Tibial artery (tissue), 4 donors: Measurements from ENCODE around the gene TBL1Y.

Experiments
- DNase-seq, 2 donors: peaks; one replicate each; pipeline ENCODE4 v3.0.0-alpha.2; 2019
- H3K27ac ChIP-seq, 2 donors: fragments of 200-600 bp; sonication (generic) in 1 of 2; 1 replicate in 1 of 2; 2 replicates in 1 of 2; pipeline ENCODE4 v1.5.1; 2018 to 2019; ENCODE audit warnings: mild to moderate bottlenecking in 1 of 2
- H3K27me3 ChIP-seq, 2 donors: fragments of 200-600 bp; sonication (generic) in 1 of 2; one replicate each; pipeline versions ENCODE4 v1.5.1 to v1.6.0; 2016 to 2019
- H3K36me3 ChIP-seq, 3 donors: fragments of 200-600 bp; sonication (generic) in 2 of 3; one replicate each; pipeline ENCODE4 v1.5.1; 2016 to 2019; ENCODE audit warnings: mild to moderate bottlenecking in 2 of 3
- H3K4me1 ChIP-seq, 4 donors: fragments of 200-600 bp; sonication (generic) in 2 of 4; 1 replicate in 3 of 4; 2 replicates in 1 of 4; pipeline ENCODE4 v1.5.1; 2016 to 2019
- H3K4me3 ChIP-seq, 2 donors: fragments of 200-600 bp; sonication (generic) in 1 of 2; 1 replicate in 1 of 2; 2 replicates in 1 of 2; pipeline ENCODE4 v1.5.1; 2018 to 2019; ENCODE audit warnings: mild to moderate bottlenecking in 2 of 2
- H3K9me3 ChIP-seq, 3 donors: fragments of 200-600 bp; sonication (generic) in 1 of 3; one replicate each; pipeline ENCODE4 v1.5.1; 2016 to 2019
- CTCF ChIP-seq, 2 experiments: fragments of 200-600 bp in 1 of 2; fragments of 450-650 bp in 1 of 2; IDR thresholded peaks; one replicate each; pipeline ENCODE4 v1.5.1; 2017 to 2019; ENCODE audit warnings: antibody characterized with exemption in 2 of 2, mild to moderate bottlenecking in 1 of 2, moderate library complexity in 1 of 2
- intact Hi-C: fragments of 100-400 bp; cut with DNase I; formaldehyde crosslinking; loops from one replicate; pipeline ENCODE4 v1.15.0; 2023; ENCODE audit warnings: low total_unique reads

Gene TBL1Y

DNA sequence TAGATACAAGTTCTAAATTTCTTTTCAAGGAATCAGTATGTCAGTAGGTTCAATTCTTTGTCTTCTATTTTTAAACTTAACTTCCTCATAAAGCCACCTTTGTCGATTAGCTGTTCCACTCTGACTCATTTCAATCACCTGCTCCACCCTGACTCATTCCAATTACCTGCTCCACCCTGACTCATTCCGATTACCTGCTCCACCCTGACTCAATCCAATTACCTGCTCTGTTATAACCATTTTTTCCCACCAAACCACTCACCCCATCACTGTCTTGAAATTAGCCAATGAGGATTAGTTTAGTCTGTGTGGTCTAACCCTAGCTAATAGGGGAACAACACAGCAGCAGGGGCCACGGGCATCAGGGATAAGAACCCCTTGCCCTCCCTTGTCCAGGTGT, 199.6 kb downstream of the TBL1Y start:
- Histone ChIP-seq H3K4me1 (no peaks in the 10 kb centered on the region), H3K27me3 (no peaks in the 10 kb centered on the region), H3K36me3 (no peaks in the 10 kb centered on the region), H3K4me3 (no peak overlapping the region), H3K9me3 (no peaks in the 10 kb centered on the region), H3K27ac (no peak overlapping the region)
- no peak for DNase-seq
- intact Hi-C loops: no loop called here
- TF ChIP-seq CTCF (IDR thresholded peaks at IDR 0.05): no peak

- Histone ChIP-seq H3K4me3 (no peak overlapping the region), H3K36me3 (no peaks in the 10 kb centered on the region), H3K27ac (no peak overlapping the region), H3K27me3 (no peaks in the 10 kb centered on the region), H3K9me3 (no peaks in the 10 kb centered on the region), H3K4me1 (no peaks in the 10 kb centered on the region)
- no peak for TF ChIP-seq CTCF (IDR thresholded peaks at IDR 0.05)
- intact Hi-C loops: no loop called here
- DNase-seq: no peak
These were observed 205.4 kb downstream of the TBL1Y start for GRCh38 chrY:7115871-7116270.

- no peak overlapping the region for H3K4me3 ChIP-seq
- no peaks in the 10 kb centered on the region for H3K27me3 ChIP-seq
- no peak for DNase-seq
- H3K4me1 ChIP-seq: no peaks in the 10 kb centered on the region
- TF ChIP-seq CTCF (IDR thresholded peaks at IDR 0.05): no peak
- intact Hi-C loops: no loop called here
- no peaks in the 10 kb centered on the region for H3K36me3 ChIP-seq
- H3K27ac ChIP-seq: no peak overlapping the region
- H3K9me3 ChIP-seq: no peaks in the 10 kb centered on the region
These were observed 211.7 kb downstream of the TBL1Y start for GRCh38 chrY:7122202-7122601.

- no peaks in the 10 kb centered on the region for H3K27me3 ChIP-seq
- no peak overlapping the region for H3K27ac ChIP-seq
- no peaks in the 10 kb centered on the region for H3K36me3 ChIP-seq
- H3K4me3 ChIP-seq: no peak overlapping the region
- DNase-seq: no peak
- intact Hi-C loops: no loop called here
- TF ChIP-seq CTCF (IDR thresholded peaks at IDR 0.05): no peak
- H3K4me1 ChIP-seq: no peaks in the 10 kb centered on the region
- no peaks in the 10 kb centered on the region for H3K9me3 ChIP-seq
These were observed 214.9 kb downstream of the TBL1Y start for GRCh38 chrY:7125136-7126056.

DNA sequence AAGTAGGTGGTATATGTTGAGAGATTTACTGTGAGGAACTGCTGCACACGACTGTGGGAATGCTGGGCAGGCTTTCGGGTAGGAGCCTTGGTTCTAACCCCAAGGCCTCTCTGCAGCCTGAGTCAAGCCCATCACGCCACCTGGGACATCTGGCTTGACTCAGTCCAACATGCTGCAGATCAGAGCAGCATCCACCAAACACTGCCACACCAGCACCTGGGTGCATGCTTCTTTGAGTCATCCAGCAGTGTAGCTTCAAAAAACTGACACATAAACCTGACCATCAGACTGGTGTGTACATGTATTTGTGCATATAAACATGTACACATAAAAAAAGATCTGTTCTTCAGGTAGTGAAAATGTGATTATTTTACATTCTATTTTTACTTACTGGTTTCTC, 217.7 kb downstream of the TBL1Y start:
- Histone ChIP-seq H3K4me3 (no peak overlapping the region), H3K27ac (no peak overlapping the region)
- intact Hi-C loops: no loop called here

More for the DNA sequence above, 217.7 kb downstream of the TBL1Y start:
- TF ChIP-seq CTCF (IDR thresholded peaks at IDR 0.05): no peak
- H3K4me1 ChIP-seq: no peaks in the 10 kb centered on the region
- no peaks in the 10 kb centered on the region for H3K27me3 ChIP-seq
- H3K36me3 ChIP-seq: no peaks in the 10 kb centered on the region
- DNase-seq: no peak
- no peaks in the 10 kb centered on the region for H3K9me3 ChIP-seq
